A673 (cell line): Measurements from ENCODE around the gene ZNF549.

Source experiments
- CTCF ChIP-seq: fragments of 300-800, 200-600 bp; sonication (generic); conservative IDR thresholded peaks from 2 replicates; pipeline ENCODE4 v1.5.1; 2017; ENCODE audit warnings: low read depth, mild to moderate bottlenecking, antibody characterized with exemption, low read length, moderate library complexity, mixed read lengths
- EZH2 ChIP-seq: fragments of 200-600 bp; sonication (generic); IDR thresholded peaks from 2 replicates; pipeline ENCODE4 v1.6.1; 2017; ENCODE audit warnings: borderline replicate concordance, low read depth, mild to moderate bottlenecking, mixed read lengths, antibody characterized with exemption, low read length; ENCODE audit not compliant: poor library complexity, severe bottlenecking

GRCh38 chr19:57578487-57579205 lies 51.5 kb downstream of the ZNF549 start, which contains the start of gene ZNF416:
- peak; percentile 41 for TF ChIP-seq CTCF
- no peak for TF ChIP-seq EZH2
